Glomerular visceral epithelial cell (primary cell): ENCODE measurements around the gene PEX11A.

ENCODE experiments used
- DNase-seq: peaks from one replicate; pipeline ENCODE4 v3.0.0-alpha.2; 2016; ENCODE audit errors: extremely low spot score

PEX11A gene

GRCh38 chr15:89656116-89656815 lies 34.3 kb downstream of the PEX11A start:
- DNase-seq: no peak

GRCh38 chr15:89654847-89655805 lies 35.4 kb downstream of the PEX11A start, which contains the start of gene KIF7:
TSS of gene KIF7 (minus strand) at chr15:89655467. CDS start at chr15:89652930, 2,537 bp downstream.
- peak; percentile 50 for DNase-seq

- peak; percentile 29 for DNase-seq
These were observed 36.2 kb downstream of the PEX11A start for GRCh38 chr15:89654301-89654761.

DNA sequence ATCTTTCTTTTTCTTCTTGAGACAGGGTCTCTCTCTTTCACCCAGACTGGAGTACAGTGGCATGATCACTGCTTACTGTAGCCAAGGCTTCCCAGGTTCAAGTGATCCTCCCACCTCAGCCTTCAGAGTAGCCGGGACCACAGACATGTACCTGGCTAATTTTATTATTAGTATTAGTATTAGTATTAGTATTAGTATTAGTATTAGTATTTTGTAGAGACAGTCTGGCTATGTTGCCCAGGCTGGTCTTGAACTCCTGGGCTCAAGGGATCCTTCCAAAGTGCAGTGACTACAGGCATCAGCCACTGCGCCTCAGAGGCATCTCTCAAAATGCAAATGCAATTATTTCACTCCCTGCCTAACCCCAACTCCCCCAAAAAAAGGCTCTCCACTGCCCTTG lies 37.0 kb downstream of the PEX11A start:
- DNase-seq: no peak

- no peak for DNase-seq
These were observed 37.9 kb downstream of the PEX11A start for GRCh38 chr15:89652666-89653065.

GRCh38 chr15:89652131-89652530 lies 38.4 kb downstream of the PEX11A start:
- no peak for DNase-seq

- no peak for DNase-seq
These were observed 40.8 kb downstream of the PEX11A start for GRCh38 chr15:89649716-89650115.

DNA sequence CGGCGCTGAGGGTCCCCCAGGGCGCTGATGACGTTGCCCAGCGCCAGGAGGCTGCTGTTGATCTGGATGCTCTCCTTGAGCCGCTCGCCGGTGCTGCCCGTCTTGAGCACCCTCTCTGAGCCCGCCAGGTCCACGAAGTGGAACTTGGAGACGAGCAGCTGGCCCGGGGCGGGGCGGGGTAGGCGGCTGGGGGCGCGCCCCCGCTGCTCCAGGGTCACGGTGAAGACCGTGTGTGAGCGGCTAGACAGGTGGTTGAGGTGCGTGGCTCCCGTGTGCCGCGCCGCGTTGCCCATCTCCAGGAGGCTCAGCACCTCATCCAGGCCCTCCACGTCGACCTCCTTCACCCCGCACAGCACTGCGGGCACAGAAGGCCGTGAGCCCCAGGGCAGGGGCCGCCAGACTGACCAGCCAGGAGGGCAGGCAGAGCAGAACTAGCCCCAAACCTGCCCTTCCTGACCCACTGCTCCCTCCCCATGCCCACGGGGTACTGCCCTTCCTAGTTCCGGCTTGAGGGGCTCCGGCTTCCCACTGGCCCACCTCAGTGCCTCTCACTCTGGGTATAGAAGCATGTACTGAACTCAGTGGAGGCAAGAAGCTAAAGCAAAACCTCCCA lies 41.4 kb downstream of the PEX11A start:
- DNase-seq: no peak

GRCh38 chr15:89648106-89649012 lies 42.2 kb downstream of the PEX11A start:
- DNase-seq: no peak

- DNase-seq: peak; percentile 65
These were observed 43.2 kb downstream of the PEX11A start for GRCh38 chr15:89647191-89647851.

- DNase-seq: no peak
These were observed 44.0 kb downstream of the PEX11A start for GRCh38 chr15:89646416-89647141.

- DNase-seq: no peak
These were observed 44.9 kb downstream of the PEX11A start for GRCh38 chr15:89645680-89646079.

- DNase-seq: no peak
These were observed 48.4 kb downstream of the PEX11A start for GRCh38 chr15:89642106-89642505.

DNA sequence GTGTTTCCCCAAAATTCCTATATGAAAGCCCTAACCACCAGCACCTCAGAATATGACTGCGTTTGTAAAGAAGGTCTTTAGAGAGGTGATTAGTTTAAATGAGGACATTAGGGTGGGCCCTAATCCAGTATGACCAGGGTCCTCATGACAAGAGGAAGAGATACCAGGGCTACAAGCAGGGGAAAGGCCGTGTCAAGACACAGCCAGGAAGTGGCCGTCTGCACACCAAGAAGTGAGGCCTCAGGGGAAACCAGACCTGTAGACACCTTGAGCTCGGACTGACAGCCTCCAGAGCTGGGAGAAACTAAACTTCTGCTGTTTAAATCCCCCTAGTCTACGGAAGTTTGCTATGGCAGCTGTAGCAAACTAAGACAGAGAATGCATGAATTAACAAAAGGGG lies 49.5 kb downstream of the PEX11A start:
- DNase-seq: no peak

- DNase-seq: no peak
These were observed 50.3 kb downstream of the PEX11A start for GRCh38 chr15:89640245-89640644.

GRCh38 chr15:89633585-89633984 lies 57.0 kb downstream of the PEX11A start:
- DNase-seq: no peak

- DNase-seq: no peak
These were observed 57.8 kb downstream of the PEX11A start for GRCh38 chr15:89632563-89633430.

GRCh38 chr15:89631902-89632264 lies 58.7 kb downstream of the PEX11A start:
- no peak for DNase-seq
